Fibroblast of upper back skin (primary cell): ENCODE results near the gene BMPR1A.

Experiments
- DNase-seq: peaks from one replicate; pipeline ENCODE4 v3.0.0-alpha.2; 2013

The BMPR1A gene

DNA sequence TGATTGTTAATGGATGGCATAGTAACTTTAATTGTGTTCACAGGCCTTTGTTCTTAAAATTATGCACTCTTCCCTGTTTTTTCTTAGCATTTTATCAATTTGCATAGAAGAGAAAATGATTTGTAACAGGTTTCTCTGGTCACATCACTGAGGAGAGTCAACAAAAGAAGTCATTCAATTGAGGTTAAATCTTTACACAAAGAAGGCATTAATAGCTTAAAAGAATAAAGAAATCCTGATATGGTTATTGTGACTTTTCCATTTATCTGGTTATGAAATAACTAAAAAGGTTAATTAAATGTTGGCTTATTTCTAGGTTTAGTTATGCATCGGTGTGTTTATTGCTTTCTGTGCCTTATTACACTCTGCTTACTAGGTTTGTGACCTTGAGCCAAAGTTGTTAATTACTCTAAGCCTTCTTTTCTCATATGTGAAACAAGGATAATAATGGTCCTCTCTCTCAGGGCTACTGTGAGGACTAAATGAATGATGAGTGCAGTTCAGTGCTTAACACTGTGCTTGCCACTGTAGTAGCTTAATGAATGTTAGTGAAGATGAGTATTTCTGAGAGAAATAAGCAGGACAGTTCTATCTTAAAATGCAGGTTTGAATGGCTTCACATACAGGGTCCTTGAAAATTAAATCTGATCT, 12.1 kb downstream of the BMPR1A start:
- no peak for DNase-seq

DNA sequence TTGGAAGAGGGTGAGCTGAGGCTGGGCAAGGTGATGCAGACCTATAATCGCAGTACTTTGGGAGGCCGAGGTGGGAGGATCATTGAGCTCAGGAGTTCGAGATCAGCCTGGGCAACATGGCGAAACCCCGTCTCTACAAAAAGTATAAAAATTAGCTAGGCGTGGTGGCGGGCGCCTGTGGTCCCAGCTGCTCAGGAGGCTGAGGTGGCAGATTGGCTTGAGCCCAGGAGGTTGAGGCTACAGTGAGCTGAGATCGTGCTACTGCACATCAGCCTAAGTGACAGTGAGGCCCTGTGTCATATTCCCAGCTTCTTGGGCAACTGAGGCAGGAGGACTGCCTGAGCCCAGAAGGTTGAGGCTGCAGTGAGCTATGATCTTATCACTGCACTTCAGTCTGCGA, 13.6 kb downstream of the BMPR1A start:
- no peak for DNase-seq

DNA sequence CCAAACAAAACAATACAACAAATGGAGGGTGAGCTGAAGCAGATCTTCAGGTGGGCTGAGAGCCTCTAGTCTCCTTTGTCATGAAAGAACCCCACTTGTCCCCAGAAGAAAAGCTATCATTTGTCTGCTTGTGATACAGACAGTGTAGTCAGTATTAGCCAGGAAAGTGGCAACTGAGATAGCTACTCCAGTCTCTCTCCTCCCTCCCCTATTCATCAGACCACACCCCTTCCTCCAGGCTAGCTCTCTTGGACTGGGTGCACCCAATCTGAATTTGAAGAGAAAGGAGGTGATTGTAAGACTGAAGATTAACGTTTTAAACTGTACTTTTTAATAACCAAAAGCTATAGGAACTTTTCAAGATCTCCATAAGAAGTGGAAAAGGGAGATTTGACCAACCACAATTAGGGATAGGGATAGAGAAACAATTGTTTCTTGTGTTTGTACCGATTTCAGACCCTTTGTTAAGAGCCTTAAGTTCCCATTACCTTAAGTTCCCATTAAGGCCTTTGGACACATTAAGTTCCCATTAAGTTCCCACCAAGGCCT, 14.1 kb downstream of the BMPR1A start:
- DNase-seq = no peak

DNA sequence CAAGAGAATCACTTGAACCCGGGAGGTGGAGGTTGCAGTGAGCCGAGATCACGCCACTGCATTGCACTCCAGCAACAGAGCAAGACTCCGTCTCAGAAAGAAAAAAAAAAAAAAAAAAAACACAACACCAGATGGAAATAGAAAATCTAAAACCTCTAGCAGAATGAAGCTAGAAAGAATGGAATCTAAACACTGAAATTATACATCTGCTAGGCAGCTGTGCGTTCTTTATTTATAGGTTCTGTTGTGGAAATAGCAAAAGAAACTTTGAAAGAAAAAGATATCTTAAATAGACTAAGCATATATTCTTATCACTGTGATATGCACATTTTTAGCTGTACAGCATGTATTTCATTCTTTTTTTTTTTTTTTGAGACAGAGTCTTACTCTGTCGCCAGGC, 17.1 kb downstream of the BMPR1A start:
- peak; percentile 39 for DNase-seq

DNA sequence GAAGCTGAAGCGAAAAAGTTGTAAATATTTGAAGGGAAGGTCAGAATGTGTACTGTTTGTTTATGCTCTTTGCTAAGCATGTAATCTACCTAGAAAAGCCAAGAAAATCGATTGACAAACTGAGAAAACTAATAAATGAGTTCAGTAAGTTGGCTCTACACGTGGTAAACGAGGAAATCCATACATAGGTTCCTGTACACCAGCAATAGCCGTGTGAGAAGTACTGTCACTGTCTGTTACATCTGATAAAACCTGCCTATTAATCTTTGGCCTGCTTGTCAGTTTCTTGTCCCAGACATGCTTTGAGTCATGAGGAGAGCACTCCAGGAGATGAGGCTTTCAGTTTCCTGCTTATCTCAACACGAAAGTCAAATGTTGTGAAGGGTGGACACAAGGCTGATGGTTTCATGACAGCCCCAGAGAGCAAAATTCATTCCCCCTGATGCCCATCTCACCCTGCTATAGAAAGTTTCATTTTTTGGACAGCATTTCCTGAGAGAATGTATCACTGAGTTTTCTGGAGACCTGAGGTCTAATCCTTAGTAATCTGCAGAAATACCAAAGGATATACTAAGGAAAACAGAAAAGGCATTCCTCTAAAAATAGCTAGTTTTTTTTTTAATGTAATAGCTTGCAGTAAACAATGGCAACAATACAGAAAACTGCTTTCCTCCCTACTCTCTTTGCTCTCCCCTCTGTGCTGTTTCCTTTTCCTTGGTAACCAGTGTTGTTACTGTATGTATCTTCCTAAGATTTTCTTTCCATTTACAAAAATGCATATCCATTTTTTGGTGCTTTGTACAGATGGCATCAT, 18.8 kb downstream of the BMPR1A start:
- DNase-seq = peak; percentile 34

DNA sequence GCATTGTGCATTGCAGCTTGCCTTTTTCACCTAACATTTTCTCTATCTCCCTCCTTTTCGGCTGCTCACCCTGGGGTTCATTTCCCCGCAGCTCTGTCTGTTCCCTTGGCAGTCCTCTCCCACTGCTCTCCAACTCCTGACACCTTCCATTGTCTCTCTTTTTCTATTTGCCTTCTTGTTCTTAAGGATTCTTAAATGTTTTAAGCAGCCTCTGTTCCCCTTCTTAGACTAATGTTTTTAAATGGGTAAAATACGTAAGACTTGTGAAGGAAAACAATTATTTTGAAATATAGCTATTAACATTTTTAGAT, 19.4 kb downstream of the BMPR1A start:
- no peak for DNase-seq

DNA sequence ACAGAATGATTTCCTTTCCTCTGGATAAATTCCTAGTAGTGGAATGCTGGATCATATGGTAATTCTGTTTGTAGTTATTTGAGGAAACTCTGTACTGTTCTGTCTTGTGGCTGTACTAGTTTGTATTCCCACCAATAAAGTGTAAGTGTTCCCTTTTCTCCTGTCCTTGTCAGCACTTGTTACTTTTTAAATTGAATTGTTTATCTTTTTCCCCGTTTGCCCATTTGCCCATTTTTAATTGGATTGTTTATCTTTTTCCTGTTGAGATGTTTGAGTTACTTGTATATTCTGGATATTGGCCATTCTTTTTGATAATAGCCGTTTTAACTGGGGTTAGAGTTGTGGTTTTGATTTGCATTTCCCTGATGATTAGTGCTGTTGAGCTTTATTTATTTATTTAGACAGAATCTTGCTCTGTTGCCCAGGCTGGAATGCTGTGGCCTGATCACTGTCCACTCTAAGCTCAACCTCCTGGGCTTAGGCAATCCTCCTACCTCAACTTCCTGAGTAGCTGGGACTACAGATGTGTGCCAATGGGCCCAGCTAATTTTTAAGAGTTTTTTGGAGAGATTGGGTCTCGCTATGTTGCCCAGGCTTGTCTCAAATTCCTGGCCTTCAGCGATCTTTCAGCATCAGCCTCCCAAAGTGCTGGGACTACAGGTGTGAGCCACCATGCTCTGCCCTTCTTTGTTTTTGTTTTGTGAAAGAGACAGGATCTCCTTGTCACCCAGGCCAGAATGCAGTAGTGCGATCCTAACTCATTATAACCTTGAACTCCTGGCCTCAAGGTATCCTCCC, 23.0 kb downstream of the BMPR1A start:
- no peak for DNase-seq

DNA sequence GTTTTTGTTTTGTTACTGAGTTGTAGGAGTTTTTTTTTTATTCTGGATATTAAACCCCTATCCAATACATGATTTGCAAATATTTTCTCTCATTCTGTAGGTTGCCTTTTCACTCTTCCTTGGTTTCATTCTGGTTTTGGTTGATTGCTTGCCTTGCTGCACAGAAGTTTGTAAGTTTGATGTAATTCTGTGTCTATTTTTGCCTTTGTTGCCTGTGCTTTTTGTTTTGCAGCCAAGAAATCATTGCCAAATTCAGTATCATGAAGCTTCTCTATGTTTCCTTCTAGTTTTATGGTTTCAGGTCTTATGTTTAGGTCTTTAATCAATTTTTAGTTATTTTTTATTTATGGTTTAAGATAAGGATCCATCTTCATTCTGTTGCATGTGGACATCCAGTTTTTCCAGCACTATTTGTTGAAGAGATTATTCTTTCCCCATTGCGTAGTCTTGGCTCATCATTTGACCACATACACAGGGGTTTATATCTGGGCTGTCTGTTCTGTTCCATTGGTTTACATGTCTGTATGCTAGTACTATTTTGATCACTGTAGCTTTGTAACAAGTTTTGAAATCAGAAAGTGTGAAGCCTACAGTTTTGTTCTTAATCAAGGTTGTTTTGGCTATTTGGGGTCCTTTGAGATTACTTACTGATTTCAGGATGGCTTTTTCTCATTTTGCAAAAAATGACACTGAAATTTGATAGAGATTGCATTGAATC, 26.4 kb downstream of the BMPR1A start:
- no peak for DNase-seq

DNA sequence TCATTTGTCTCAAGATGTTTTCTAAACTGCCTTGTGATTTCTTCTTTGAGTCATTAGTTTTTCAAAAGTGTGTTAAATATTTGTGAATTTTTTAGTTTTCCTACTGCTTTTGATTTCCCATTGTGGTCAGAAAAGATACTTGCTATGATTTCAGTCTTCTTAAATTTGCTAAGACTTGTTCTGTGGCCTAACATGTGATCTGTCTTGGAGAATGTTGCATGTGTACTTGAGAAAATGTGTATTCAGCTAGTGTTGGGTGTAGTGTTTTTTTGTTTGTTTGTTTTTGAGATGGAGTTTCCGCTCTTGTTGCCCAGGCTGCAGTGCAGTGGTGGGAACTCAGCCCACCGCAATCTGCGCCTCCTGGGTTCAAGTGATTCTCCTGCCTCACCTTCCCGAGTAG, 28.6 kb downstream of the BMPR1A start:
- DNase-seq = no peak

DNA sequence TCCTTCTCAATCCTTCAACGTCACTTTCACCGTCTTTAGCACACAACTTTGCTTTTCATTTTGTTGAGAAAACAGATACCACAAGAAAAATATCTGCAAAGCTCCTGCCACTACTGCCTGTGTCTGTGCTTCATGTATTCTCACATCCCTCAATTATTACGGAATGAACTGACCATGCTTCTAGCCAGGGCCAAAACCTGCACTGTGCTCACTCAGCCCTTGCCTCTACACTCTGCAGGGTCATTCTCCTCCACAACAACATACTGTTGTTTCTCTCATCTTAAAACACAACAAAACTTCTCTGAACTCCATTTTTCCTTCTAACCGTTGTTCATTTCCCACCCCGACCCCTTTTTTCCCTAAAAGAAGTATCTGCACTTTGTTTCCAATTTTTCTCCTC, 29.5 kb downstream of the BMPR1A start:
- no peak for DNase-seq

DNA sequence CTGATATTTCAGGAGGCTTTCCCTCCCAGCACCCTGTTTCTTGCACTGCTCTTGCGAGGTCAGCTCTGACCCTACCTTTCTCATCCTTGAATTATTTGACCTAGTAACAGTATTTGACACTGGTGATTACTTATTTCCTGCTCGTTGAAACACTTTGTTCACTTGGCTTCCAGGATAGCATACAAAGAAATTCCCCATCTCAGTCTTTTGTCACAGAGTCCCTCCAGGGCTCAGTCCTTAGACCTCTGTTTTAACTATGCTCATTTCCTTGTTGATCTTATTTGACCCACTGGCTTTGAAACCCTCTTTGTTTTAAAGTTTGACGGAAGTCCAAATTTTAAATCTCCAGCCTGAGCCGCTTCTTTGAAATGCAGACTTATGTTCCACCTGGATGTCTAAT, 29.9 kb downstream of the BMPR1A start:
- no peak for DNase-seq

DNA sequence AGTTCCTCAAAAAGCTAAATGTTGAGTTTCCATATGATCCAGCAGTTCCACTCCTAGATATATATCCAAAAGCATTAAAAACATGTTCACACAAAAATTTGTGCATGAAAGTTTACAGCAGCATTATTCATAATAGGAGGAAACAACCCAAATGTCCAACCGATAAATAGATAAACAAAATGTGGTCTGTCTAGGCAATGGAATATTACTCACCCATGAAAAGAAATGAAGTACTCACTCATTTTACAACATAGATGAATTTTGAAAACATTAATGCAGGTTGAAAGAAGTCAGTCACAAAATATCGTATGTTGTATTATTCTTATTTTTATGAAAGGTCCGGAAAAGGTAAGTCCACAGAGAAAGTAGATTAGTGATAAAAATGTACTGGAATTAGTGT, 34.0 kb downstream of the BMPR1A start:
- no peak for DNase-seq

DNA sequence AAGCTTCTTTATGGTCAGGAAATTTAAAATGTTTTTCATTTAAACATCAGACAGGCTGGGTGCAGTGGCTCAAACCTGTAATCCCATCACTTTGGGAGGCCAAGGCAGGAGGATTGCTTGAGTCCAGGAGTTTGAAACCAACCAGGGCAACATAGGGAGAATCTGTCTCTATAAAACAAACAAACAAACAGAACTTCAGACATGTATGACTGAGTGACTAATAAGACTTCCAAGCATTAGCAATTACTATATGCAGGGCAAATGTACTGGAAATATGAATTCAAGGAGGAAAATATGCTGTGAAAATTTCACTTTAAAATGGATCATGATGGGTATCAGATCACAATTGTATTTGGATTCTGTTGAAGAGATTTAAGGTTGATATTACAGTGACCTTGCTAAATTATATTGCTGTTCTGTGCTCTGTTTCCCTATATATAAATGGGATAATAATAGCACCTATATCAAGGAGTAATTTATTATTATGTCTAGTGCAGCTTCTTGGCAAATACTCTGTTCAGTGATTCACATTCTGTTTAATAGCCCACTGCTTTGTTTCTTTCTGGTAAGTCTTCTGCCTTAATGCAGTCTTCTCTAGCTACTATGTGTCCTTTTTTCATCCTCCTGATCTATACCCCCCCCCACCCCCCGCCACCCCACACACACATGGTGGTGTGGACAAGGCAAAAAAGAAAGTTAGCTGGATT, 36.2 kb downstream of the BMPR1A start:
- no peak for DNase-seq

DNA sequence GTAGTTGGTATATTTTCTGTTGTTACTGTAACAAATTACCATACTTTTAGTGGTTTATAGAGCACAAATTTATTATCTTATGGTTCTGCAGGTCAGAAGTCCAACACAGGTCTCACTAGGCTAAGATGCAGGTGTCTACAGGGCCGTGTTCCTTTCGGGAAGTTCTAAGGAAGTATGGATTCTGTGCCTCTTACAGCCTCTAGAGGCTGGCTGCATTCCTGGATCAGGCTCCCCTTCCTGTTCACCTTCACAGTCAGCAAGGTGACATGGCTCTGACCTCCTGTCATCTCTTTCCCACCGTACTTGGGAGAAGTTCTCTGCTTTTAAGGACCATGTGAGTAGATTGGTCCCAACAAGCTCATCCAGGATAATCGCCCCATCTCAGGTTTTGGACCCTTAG, 37.3 kb downstream of the BMPR1A start:
- DNase-seq = no peak

DNA sequence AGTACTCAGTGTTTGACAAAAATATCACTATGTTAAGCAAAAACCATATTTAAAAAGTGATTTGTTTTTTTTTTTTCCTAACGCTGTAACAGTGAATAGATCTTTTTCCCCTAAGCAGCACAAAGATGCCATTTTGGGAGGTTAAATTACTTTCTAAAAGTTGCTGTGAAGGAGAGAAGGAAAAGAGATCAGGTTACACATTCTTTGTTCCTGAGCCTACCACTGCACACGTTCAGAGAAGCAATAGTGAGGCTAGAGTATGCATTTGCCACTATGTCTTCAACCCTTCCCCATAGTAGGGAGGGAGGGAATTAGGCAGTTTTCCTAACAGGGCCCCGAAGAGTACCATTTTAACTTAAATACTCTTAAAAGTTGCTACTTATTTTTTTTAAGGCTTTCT, 38.9 kb downstream of the BMPR1A start:
- peak; percentile 91 for DNase-seq

DNA sequence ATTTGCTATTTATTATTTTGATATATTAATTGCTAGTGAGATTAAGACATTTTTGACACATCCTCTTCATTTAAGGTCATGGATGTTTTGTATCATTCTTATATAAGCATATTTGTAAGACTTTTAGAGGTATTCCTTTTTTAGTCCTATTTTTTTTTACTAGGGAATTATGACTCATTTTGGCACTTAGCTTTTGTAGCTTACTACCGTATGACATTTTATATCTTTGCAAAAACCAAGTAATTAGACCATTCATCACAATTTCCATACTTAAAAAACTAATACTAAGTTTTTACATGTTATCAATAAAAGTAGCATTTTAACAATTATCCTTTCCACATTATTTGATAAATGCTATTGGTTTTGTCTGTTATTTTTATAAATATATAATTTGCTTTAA, 41.6 kb downstream of the BMPR1A start:
- DNase-seq = no peak

DNA sequence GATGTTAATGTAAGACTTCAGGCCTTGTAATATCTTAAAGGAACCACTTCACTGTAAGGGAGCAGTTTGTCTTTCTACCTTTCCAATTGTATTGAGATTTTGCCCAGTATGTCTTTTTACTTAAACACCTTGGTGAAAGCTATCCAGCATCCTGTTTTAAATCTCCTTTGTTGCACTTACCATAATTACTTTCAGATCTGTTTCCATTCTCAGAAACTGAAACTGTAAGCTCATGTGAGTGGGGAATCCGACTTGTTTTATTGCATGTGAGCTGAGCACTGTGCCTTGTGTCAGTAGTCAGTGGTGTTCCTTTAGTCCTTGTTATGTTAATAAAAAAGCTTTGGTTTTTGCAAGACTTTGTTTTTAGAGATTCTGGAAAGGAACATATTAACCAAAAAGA, 42.2 kb downstream of the BMPR1A start:
- peak; percentile 52 for DNase-seq

DNA sequence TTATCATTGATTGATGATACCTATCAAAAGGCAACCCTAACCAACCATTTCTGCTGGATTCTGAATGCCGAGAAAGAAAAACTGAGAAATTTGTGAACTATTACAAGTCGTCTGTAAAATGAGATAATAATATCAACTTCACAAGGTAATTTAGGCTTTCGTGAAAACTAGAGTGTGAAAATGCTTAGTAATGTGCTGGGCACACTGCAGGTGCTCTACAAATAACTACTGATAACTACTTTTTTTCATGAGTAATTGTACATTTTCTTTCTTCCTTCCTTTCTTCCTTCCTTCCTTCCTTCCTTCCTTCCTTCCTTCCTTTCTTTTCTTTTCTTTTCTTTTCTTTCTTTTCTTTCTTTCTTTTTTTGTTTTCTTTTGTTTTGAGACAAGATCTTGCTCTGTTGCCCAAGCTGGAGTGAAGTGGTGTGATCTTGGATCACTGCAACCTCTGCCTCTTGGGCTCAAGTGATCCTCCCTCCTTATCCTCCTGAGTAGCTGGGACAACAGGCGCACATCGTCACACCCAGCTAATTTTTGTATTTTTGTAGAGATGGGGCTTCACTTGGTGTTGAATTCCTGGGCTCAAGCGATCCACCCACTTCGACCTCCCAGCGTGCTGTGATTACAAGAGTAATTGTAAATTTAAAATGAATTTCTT, 42.9 kb downstream of the BMPR1A start:
- no peak for DNase-seq

DNA sequence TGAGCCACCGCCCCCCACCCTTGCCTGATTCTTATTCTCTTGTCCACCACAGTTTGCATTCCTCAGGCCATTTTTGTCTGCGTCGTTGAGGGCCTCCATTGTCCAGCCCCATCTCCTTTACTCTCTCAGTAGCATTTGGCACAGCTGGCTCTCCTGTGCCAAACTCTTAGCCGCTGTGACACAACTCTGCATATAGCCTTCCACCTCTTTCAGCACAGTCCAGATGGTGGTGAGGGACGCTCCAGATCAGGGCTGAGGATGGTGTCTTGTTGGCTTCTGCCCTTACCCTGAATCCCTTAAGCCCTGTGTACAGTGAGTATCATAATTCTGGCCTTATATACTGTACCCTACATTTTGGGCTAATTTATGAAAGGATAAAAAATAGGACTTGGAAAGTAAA, 45.6 kb downstream of the BMPR1A start:
- no peak for DNase-seq

DNA sequence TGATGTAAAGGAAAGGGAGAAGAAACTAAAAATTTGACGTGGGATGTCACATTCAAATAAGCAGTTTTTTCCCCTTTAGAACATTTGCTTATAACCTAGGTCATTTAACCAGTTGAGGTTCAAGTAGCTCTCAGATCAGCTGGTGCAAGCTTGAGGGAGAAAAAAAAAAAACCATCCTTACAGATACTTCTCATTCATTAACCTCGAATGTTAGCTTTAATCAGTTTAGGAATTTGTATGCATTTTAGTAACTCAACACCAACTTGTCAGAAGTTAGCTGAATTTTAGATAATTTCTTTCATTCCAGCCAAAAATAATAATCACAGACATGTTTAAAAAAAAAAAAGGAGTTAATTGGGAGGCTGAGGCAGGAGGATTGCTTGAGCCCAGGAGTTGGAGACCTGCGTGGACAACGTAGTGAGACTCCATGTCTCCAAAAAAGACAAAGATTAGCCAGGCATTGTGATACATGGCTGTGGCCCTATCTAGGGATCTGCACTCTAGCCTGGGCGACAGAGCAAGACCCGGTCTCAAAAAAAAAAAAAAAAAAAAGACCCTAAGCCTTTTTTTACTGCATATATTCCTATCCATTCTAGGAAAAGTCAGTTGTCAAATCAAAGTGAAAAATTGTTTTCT, 46.2 kb downstream of the BMPR1A start:
- no peak for DNase-seq

DNA sequence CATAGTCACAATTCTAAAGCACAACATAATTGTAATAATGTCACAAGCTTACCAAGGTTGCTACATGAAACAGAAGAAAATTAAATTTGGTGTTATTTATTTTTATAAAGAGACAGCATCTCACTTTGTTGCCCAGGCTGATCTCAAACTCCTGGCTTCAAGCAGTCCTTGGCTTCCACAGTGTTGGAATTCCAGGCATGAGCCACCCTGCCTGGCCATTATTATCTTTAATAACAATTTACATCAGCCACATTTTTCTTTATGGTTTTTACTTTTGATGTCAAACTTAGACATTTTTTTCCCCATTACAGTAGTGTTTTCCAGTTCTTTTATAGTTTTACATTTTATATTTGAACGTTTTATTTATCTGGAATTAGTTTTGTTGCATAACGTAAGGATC, 46.7 kb downstream of the BMPR1A start:
- DNase-seq = peak; percentile 61
